CD14-positive monocyte (primary cell): Measurements from ENCODE around the gene IL5RA. TPM values are rescaled to one million over a fixed set of nuclear protein-coding genes. Genes with fewer than 3 reads are reported as not detected.

Experiments
- DNase-seq, 3 donors: peaks; one replicate each; pipeline ENCODE4 v3.0.0-alpha.2; 2011 to 2022
- H2AFZ ChIP-seq: 2 replicates; pipeline ENCODE4 v1.6.0; 2012; ENCODE audit warnings: mild to moderate bottlenecking, low read depth, low read length, inconsistent platforms; ENCODE audit not compliant: insufficient read depth, poor library complexity, severe bottlenecking
- H3K27ac ChIP-seq, 2 donors: 1 replicate in 1 of 2; 2 replicates in 1 of 2; pipeline ENCODE4 v1.5.1; 2012 to 2013; ENCODE audit warnings: low read length in 2 of 2, control low read depth in 1 of 2, inconsistent platforms in 1 of 2, low read depth in 1 of 2, mild to moderate bottlenecking in 1 of 2
- H3K27me3 ChIP-seq, 2 donors: one replicate each; pipeline versions ENCODE4 v1.6.0 to v1.6.1; 2011 to 2013; ENCODE audit warnings: low read length in 2 of 2; ENCODE audit not compliant: control insufficient read depth in 2 of 2, insufficient read depth in 2 of 2
- H3K36me3 ChIP-seq, 2 donors: replicated peaks in 1 of 2; 1 replicate in 1 of 2; 2 replicates in 1 of 2; pipeline versions ENCODE4 v1.5.1 to v1.6.1; 2012 to 2013; ENCODE audit warnings: low read length in 2 of 2, control low read depth in 1 of 2, inconsistent platforms in 1 of 2, mild to moderate bottlenecking in 1 of 2; ENCODE audit not compliant: insufficient read depth in 2 of 2, control insufficient read depth in 1 of 2
- H3K4me1 ChIP-seq, 2 donors: 1 replicate in 1 of 2; 2 replicates in 1 of 2; pipeline versions ENCODE4 v1.5.1 to v1.6.1; 2012 to 2013; ENCODE audit warnings: low read length in 2 of 2, control low read depth in 1 of 2, inconsistent platforms in 1 of 2, mild to moderate bottlenecking in 1 of 2, moderate library complexity in 1 of 2; ENCODE audit not compliant: insufficient read depth in 2 of 2, control insufficient read depth in 1 of 2
- H3K4me2 ChIP-seq: replicated peaks from 2 replicates; pipeline ENCODE3; 2012; ENCODE audit warnings: low read length, moderate library complexity, mild to moderate bottlenecking; ENCODE audit not compliant: poor library complexity, severe bottlenecking; ENCODE audit errors: extremely low read depth
- H3K4me3 ChIP-seq, 3 experiments: fragments of 200-600 bp in 1 of 3; sonication (generic) in 1 of 3; replicated peaks in 1 of 3; 1 replicate in 2 of 3; 2 replicates in 1 of 3; pipeline ENCODE4 v1.5.1; 2011 to 2013; ENCODE audit warnings: low read length in 3 of 3, mild to moderate bottlenecking in 3 of 3, control low read depth in 2 of 3, low read depth in 2 of 3, inconsistent platforms in 1 of 3, moderate library complexity in 1 of 3
- H3K79me2 ChIP-seq: 2 replicates; pipeline ENCODE4 v1.6.0; 2012; ENCODE audit warnings: mild to moderate bottlenecking, control low read depth, inconsistent platforms, low read length, moderate library complexity; ENCODE audit not compliant: insufficient read depth
- H3K9ac ChIP-seq: 2 replicates; pipeline ENCODE4 v1.6.0; 2017; ENCODE audit warnings: low read length, mild to moderate bottlenecking; ENCODE audit not compliant: insufficient read depth, poor library complexity, severe bottlenecking
- H3K9me3 ChIP-seq, 2 donors: replicated peaks in 1 of 2; 1 replicate in 1 of 2; 2 replicates in 1 of 2; pipeline versions ENCODE4 v1.5.1 to v1.6.1; 2012 to 2013; ENCODE audit warnings: low read length in 2 of 2, control low read depth in 1 of 2; ENCODE audit not compliant: control insufficient read depth in 1 of 2, insufficient read depth in 1 of 2
- H4K20me1 ChIP-seq: 2 replicates; pipeline ENCODE4 v1.6.0; 2012; ENCODE audit warnings: mild to moderate bottlenecking, low read length, control low read depth, moderate library complexity; ENCODE audit not compliant: insufficient read depth
- H3K27ac Mint-ChIP-seq, 7 donors: one replicate each; pipeline ENCODE4 v1.8.0; 2020; ENCODE audit warnings: mild to moderate bottlenecking in 7 of 7, mixed read lengths in 7 of 7, moderate library complexity in 6 of 7, inconsistent platforms in 2 of 7
- H3K27me3 Mint-ChIP-seq, 3 donors: one replicate each; pipeline ENCODE4 v1.8.0; 2021 to 2022; ENCODE audit warnings: low read depth in 3 of 3, mild to moderate bottlenecking in 3 of 3, mixed read lengths in 3 of 3, moderate library complexity in 3 of 3, inconsistent platforms in 1 of 3
- H3K36me3 Mint-ChIP-seq, 2 donors: one replicate each; pipeline ENCODE4 v1.8.0; 2020; ENCODE audit warnings: mixed read lengths in 2 of 2, inconsistent platforms in 1 of 2, mild to moderate bottlenecking in 1 of 2
- H3K4me1 Mint-ChIP-seq: one replicate; pipeline ENCODE4 v1.8.0; 2020; ENCODE audit warnings: mild to moderate bottlenecking, mixed read lengths
- H3K4me3 Mint-ChIP-seq, 2 donors: one replicate each; pipeline ENCODE4 v1.8.0; 2020; ENCODE audit warnings: mild to moderate bottlenecking in 2 of 2, mixed read lengths in 2 of 2, moderate library complexity in 1 of 2
- H3K9me3 Mint-ChIP-seq, 7 donors: one replicate each; pipeline ENCODE4 v1.8.0; 2020 to 2022; ENCODE audit warnings: mixed read lengths in 7 of 7, mild to moderate bottlenecking in 6 of 7, moderate library complexity in 6 of 7, inconsistent platforms in 2 of 7
- WGBS: methylation state at CpG from one replicate; pipeline ENCODE4 v1.1.5; 2013; ENCODE audit warnings: missing lambda C conversion rate; ENCODE audit not compliant: insufficient coverage; 5-methylcytosine and 5-hydroxymethylcytosine counted together
- intact Hi-C, 2 donors: fragments of 100-400 bp; cut with micrococcal nuclease; formaldehyde crosslinking; loops; one replicate each; pipeline versions ENCODE4 v1.15.0 to v1.15.1; 2023
- polyA plus RNA-seq, 3 donors: library from polyadenylated mRNA; depleted of rRNA in 1 of 3; unstranded in 2 of 3; stranded (reverse) in 1 of 3; fragments of 300-500 nt in 2 of 3; fragments of >200 nt in 1 of 3; fragmentation: Illumina TruSeq in 2 of 3; gene quantifications; 1 replicate in 2 of 3; 2 replicates in 1 of 3; pipeline ENCODE4 v1.2.3, GENCODE V29; 2012 to 2021
- TF ChIP-seq, protein P1 (sequence below): fragments of 200-600 bp; IDR thresholded peaks from one replicate; pipeline ENCODE4 v1.8.0; 2022; ENCODE audit warnings: antibody characterized with exemption, mild to moderate bottlenecking

IL5RA gene
- polyA plus RNA-seq, 3 donors, result not detected

DNA sequence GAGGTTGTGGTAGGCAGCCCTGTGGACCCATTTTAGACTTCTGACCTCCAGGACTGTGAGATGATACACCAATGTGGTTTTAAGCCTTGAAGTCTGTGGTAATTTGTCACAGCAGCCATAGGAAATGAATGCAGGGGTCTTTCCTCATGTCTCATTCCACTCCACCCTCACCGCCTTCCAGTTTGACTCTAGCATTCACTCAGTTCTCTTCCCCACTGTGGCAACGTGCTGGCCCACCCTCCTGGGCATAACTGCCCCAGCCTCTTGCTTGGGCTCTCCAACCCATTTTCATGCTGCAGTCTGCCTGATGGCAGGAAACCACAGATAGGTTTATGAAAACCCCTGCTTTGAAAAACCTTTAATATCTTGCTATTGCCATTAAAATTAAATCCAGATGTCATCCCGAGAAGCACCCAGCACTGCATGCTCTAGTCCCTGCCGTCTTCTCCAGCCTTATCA lies 9.2 kb upstream of the IL5RA start:
- Histone ChIP-seq H3K27me3 (no peaks in the 10 kb centered on the region), H3K79me2 (no peaks in the 10 kb centered on the region), H3K4me1 (no peaks in the 10 kb centered on the region), H3K9me3 (no peaks in the 10 kb centered on the region), H4K20me1 (no peaks in the 10 kb centered on the region), H3K27ac (no peak overlapping the region), H3K4me2 (no peak overlapping the region), H3K4me3 (no peak overlapping the region), H2AFZ (no peak overlapping the region), H3K36me3 (no peaks in the 10 kb centered on the region), H3K9ac (no peak overlapping the region)
- Mint-ChIP-seq H3K36me3 (no peaks in the 10 kb centered on the region), H3K27ac (no peak overlapping the region), H3K9me3 (peaks cover 0 to 6% (median 0%) of the 10 kb centered on the region in 7 donors), H3K4me3 (no peak overlapping the region), H3K27me3 (peaks cover 0 to 4% (median 2%) of the 10 kb centered on the region in 3 donors), H3K4me1 (no peaks in the 10 kb centered on the region)
- TF ChIP-seq, protein P1, sequence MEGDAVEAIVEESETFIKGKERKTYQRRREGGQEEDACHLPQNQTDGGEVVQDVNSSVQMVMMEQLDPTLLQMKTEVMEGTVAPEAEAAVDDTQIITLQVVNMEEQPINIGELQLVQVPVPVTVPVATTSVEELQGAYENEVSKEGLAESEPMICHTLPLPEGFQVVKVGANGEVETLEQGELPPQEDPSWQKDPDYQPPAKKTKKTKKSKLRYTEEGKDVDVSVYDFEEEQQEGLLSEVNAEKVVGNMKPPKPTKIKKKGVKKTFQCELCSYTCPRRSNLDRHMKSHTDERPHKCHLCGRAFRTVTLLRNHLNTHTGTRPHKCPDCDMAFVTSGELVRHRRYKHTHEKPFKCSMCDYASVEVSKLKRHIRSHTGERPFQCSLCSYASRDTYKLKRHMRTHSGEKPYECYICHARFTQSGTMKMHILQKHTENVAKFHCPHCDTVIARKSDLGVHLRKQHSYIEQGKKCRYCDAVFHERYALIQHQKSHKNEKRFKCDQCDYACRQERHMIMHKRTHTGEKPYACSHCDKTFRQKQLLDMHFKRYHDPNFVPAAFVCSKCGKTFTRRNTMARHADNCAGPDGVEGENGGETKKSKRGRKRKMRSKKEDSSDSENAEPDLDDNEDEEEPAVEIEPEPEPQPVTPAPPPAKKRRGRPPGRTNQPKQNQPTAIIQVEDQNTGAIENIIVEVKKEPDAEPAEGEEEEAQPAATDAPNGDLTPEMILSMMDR, result no peak
- no peak for DNase-seq
- intact Hi-C loops, result no loop called here
- 75% methylated on average over 2 of the region's 4 CpGs for WGBS

DNA sequence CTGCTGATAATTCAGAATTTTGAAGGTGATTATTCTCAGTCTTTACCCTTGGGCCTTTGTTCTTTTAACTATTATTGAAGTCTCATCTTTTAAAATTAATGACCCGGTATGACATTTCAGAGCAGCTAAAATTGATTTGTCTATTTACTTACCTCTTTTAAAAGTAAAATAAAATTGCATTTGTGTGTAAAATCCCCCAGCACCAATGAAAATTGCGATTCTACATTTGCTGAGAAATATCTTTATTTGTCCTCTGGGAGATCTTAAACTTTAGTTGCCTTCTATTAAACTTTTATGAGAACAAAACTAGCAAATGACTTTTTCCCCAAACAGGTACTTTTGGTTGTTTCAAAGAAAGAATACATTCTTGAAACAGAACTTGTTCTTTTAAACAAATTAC lies 7.5 kb upstream of the IL5RA start:
- H3K27ac Mint-ChIP-seq, result no peak overlapping the region
- no peak overlapping the region for H3K4me3 ChIP-seq
- H3K9ac ChIP-seq, result no peak overlapping the region
- H4K20me1 ChIP-seq, result no peaks in the 10 kb centered on the region
- H3K27ac ChIP-seq, result no peak overlapping the region
- no peaks in the 10 kb centered on the region for H3K27me3 ChIP-seq
- no peak overlapping the region for H2AFZ ChIP-seq
- peaks cover 0 to 4% (median 2%) of the 10 kb centered on the region in 3 donors for H3K27me3 Mint-ChIP-seq
- no peaks in the 10 kb centered on the region for H3K9me3 ChIP-seq
- no peak overlapping the region for H3K4me3 Mint-ChIP-seq
- H3K4me1 Mint-ChIP-seq, result no peaks in the 10 kb centered on the region
- no peak overlapping the region for H3K4me2 ChIP-seq
- DNase-seq, result no peak
- no peaks in the 10 kb centered on the region for H3K4me1 ChIP-seq
- intact Hi-C loops, result no loop called here
- TF ChIP-seq, protein P1, result no peak
- no peaks in the 10 kb centered on the region for H3K36me3 ChIP-seq
- no CpG with 5 or more reads among the region's 2 CpGs for WGBS
- no peaks in the 10 kb centered on the region for H3K79me2 ChIP-seq
- H3K9me3 Mint-ChIP-seq, result peaks cover 0 to 6% (median 0%) of the 10 kb centered on the region in 7 donors
- no peaks in the 10 kb centered on the region for H3K36me3 Mint-ChIP-seq
